ENCODE measurements around the gene C1QB.

C1QB gene

DNA sequence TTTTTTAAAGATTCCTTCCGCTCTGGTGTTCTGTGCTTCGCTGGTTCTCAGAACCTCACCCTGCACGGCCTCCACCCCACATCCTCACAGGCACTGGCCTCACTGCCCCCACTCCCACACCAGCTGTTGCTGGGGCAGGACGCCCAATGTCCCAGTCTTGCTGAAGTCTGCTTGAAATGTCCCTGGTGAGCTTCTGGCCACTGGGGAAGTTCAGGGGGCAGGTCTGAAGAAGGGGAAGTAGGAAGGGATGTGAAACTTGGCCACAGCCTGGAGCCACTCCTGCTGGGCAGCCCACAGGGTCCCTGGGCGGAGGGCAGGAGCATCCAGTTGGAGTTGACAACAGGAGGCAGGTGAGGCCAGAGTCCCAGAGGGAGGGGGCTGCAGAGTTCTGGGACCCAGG is 16.7 kb upstream of the C1QB start, which contains the start of gene C1QA:
C1QA (plus strand) TSS at position 276 of the 400 bp plus-strand sequence. CDS start 989 bp downstream, outside the sequence.
- no peak for DNase-seq

DNA sequence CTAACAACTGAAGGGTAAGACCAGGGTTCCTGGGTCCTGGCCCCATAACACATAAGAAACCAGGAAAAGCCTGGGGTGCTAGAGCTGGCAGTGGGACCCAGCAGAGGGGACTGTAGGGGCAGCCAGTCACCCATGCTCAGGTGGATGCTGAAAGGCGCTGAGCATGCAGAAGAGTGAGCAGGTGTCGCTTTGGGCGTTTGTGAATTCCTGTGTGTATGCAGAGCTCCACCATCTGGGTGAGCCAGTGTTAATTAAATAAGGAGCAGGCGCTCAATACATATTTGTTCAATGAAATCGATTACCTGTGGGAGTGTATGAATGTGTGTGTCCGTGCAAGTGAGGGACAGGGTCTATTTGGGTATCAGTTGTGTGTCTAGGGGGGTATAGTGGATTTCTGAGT is 16.1 kb upstream of the C1QB start:
- DNase-seq: no peak

DNA sequence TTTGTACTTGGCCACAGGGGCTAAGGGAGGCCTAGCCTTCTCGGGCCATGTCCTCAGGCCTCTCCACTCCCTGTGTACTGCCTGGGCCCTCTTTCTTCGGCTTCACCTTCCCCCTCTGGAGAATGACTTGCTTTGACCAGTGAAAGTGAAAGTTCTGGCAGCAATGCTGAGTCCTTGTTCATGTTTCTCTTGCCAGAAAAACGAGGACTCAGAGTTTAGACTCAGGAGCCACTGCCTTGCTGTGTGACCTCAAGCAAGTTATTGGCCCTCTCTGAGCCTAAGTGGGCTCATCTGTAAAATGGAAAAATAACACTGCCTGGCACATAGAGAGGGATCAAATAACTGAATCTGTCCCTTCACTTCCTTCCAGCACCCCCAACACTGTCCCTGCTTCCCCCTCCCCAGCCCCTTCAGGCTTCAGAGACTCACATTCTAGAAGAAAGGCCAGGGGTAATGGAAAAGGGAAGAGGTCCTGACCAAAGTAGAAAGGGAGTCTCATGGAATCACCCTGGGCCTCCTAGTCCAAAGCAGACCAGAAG is 15.1 kb upstream of the C1QB start:
- no peak for DNase-seq

DNA sequence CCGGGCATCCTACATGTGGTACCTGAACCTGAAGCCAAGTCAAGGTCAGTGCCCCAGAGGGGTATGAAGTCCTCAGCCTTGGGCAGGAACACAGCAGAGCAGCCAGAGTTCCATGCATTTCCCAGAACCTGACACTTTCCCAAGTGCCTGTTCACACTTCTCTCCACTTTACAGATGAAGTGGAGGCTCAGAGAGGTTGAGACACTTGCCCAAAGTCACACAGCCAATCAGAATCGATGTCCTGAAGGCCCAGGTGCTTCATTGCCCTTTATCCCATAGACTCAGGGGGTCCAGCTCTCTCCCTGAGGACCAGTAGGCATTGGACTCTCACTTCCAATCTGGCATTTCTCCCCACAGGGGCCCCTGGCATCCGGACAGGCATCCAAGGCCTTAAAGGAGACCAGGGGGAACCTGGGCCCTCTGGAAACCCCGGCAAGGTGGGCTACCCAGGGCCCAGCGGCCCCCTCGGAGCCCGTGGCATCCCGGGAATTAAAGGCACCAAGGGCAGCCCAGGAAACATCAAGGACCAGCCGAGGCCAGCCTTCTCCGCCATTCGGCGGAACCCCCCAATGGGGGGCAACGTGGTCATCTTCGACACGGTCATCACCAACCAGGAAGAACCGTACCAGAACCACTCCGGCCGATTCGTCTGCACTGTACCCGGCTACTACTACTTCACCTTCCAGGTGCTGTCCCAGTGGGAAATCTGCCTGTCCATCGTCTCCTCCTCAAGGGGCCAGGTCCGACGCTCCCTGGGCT is 14.4 kb upstream of the C1QB start:
- DNase-seq: no peak

DNA sequence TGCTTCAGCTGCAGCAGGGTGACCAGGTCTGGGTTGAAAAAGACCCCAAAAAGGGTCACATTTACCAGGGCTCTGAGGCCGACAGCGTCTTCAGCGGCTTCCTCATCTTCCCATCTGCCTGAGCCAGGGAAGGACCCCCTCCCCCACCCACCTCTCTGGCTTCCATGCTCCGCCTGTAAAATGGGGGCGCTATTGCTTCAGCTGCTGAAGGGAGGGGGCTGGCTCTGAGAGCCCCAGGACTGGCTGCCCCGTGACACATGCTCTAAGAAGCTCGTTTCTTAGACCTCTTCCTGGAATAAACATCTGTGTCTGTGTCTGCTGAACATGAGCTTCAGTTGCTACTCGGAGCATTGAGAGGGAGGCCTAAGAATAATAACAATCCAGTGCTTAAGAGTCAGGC is 13.8 kb upstream of the C1QB start:
- no peak for DNase-seq

GRCh38 chr1:22641247-22641646 is 11.8 kb upstream of the C1QB start:
- no peak for DNase-seq

DNA sequence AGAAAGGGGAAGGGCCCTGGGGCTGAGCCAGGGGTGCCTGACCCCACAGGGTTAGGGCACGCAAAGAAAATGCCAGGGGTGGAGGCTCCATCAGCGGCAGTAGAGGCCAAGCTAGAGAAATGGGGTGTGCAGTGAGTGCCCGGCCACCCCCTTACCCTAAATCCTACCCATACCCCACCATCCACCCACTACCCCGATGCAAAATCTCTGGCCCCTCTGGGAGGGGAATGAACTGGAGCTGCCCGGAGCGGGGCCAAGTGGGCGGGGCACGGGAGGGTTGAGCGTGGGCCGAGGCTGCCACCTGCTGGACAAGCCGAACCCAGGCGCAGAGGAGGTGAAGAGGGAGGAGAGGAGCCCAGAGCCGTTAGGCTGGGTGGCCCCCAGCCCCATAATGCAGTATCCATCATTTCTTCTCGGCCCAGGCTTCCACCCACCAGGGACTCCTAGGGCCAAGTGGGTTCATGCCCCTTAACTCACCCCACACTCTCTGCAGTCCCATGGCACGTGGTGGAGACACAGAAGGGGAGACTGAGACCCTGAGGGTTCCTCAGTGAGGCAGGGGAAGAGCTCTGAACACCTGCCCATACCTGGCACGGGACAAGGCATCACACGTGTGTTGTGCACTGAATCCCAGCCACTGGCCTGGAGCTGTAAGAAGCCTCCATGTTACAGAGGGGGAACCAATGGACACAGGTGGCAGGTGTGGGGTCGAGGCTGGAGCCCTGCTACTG is 11.0 kb upstream of the C1QB start:
- peak; percentile 59 for DNase-seq

- no peak for DNase-seq
Observed at GRCh38 chr1:22643381-22643780, 9.7 kb upstream of the C1QB start, which contains the start of gene C1QC. Gene C1QC, plus strand, starts transcription at chr1:22643633. Its CDS starts 391 bp downstream, at chr1:22644024.

DNA sequence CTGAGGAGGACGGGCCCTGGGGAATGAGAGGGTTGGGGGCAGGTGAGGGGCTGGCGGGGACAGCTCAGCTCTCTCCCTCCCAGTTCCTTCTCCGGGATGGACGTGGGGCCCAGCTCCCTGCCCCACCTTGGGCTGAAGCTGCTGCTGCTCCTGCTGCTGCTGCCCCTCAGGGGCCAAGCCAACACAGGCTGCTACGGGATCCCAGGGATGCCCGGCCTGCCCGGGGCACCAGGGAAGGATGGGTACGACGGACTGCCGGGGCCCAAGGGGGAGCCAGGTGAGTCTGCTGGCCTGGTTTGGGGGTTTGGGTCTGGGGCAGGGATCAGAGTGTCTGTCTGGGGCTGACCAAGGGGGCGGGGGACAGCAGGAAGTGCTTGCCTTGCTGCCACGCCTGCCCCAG is 9.1 kb upstream of the C1QB start:
- no peak for DNase-seq

DNA sequence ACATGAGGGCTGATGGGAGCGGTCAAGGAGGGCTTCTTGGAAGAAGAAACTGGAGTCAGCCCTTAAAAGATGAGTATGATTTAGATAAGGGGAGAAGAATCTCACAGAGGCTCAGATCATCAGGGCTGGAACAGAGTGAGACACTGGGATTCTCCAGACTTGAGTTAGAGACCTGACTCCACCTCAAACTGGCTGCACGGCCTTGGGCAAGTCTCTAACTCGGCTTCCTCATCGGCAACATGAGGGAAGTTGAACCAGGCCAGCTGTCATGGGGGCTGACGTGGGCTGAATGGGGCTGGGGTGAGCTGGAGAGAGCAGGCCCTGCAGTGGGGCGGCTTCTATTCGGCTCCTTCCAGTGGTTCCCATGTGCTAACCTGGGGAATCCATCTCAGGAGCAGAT is 7.1 kb upstream of the C1QB start:
- DNase-seq: no peak

DNA sequence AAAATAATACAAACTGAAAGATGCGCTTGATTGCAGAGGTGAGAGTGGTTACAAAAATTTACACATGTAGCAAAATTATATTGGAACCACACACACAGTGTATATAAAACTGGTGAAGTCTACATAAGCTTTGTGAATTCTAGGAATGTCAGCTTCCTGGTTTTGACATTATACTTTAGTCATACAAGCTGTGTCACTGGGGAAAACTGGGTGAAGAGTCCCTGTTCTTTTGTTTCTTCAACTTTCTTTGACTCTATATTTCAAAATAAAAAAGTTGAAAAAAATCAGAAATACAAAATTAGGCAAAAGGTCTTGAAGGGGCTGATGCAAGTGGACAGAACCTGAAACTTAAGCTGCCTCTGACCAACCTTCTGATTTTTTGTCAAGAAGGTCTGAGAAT is 6.7 kb upstream of the C1QB start:
- no peak for DNase-seq

DNA sequence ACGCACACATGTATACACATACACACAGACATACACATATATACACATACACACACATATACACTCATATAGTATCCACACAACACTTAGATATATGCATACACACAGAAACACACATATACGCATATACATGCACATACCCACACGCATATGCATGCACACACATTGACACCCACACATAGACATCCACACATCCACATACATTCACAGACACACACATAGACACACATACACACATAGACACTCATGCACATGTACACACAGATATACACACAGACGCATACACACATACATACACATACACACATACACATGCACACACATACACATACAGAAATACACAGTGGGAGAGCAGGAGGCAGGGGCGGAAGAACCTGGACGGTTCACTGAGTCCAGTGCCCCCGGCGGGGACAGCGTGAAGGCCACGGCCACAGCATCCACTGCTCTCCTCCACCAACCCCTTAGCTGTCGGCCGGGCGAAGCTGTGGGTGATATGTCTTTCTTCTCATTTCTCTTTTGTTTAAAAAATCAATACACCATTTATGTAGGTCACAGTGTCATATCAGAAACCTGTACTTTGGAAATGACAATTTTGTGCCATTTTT is 2.8 kb upstream of the C1QB start:
- no peak for DNase-seq

DNA sequence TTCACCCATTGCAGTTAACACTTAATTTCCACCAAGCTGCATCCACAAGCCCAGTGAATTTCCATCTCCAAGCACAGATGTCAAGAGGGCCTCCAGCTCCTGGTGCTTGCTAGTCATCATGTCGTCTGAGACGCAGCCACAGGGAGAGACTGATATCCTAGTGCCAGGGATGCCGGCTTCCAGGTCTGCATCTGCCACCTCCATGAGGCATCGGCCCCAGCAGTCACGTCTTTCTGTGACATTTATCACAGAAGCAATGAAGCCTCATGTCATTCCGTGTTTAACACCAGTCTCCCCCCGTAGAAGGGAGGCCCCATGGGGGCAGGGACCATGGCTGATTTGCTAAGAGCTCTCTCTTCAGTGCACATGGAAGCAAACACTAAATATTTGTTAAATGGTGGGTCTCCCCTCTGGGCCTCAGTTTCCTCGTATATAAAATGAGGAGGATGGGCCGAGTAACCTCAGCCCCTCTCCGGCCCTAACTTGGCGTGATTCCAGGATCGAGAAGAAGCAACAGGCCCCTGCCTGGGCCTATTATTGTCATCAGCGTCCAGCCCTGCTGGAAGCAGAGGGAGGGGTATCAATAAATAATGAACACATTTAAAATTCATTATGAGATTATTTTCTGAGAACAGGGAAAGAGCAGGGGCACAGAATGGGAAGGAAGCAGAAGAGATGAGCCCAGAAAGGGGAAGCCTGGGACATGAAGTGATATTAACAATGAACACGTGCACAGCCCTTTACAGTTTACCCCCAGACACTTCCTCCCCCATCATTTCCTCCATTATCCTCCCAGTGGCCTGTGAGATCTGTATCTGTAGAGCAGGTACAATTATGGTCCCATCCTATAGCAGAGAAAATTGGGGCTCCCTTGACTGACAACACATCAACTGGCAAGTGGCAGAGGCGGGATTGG is 837 bp upstream of the C1QB start:
- DNase-seq: no peak

DNA sequence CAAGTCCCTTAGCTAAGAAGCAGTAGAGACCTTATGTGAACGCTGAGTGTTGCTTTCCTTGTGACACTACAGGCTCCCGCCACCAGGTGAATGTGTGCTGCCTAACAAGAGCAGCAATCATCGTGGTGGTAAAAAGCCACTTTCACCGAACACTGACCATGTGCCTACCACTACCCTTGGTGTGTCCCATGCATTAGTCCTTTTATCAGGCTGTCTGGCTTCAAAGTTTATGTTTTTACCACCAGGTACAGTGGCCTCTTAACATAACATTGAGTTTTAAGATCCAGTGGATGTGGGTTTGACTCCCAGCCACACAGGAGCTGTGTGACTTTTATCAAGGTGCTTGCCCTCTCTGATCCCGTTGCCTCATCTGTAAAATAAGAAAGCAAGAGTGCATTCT is 1.7 kb downstream of the C1QB start:
- no peak for DNase-seq

DNA sequence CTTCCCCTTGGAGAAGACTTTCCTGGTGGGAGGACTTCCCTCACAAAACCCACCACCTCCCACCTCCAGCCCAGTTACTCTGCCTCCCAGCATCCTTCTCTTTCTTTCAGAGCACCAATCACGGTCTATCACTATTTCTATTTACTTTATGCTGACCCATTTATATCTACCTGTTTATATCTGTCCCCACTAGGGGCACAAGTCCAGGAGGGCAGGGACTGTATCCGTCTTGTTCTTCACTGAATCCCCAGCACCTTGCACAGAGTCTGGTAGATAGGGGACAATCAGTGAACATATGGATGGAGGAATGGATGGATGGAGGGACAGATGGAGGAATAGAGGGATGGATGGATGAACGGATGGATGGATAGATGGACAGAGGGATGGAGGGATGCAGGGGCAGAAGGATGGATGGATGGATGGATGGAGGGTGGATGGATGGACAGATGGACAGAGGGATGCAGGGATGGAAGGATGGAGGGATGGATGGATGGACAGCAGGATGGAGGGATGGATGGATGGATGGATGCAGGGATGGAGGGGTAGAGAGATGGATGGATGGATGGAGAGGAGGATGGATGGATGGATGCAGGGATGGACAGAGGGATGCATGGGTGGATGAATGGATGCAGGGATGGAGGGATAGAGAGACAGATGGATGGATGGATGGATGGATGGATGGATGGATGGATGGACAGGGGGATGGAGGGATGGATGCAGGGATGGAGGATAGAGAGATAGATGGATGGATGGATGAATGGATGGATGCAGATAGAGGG is 5.5 kb downstream of the C1QB start:
- DNase-seq: no peak

DNA sequence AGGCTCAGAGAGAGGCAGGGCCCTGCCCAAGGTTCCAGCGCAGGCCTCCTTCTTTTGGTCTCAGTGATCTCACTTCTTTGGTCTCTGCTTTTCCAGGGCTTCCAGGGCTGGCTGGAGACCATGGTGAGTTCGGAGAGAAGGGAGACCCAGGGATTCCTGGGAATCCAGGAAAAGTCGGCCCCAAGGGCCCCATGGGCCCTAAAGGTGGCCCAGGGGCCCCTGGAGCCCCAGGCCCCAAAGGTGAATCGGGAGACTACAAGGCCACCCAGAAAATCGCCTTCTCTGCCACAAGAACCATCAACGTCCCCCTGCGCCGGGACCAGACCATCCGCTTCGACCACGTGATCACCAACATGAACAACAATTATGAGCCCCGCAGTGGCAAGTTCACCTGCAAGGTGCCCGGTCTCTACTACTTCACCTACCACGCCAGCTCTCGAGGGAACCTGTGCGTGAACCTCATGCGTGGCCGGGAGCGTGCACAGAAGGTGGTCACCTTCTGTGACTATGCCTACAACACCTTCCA is 7.7 kb downstream of the C1QB start:
- DNase-seq: no peak

GRCh38 chr1:22661880-22662279 is 8.8 kb downstream of the C1QB start:
- no peak for DNase-seq

- DNase-seq: no peak
Observed at GRCh38 chr1:22662318-22662717, 9.3 kb downstream of the C1QB start.

GRCh38 chr1:22662986-22663408 is 10.0 kb downstream of the C1QB start:
- no peak for DNase-seq

- no peak for DNase-seq
Observed at GRCh38 chr1:22665752-22666151, 12.7 kb downstream of the C1QB start.

DNA sequence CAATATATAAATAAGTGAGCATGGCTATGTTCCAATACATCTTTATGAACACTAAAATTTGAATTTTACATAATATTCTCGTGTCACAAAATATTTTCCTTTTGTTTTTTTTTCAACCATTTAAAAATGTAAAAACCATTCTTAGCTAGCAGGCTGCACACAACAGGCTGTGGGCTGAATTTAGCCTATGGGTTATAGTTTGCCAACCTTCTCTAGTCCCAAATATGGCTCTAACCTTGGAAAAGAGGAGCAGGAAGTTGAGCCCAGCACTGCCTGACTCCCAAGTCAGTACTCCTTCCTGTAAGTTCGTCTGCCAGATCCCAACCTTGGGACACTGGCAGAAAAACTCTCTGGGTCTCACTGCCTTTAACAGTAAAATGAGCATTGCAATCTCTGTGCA is 13.4 kb downstream of the C1QB start:
- DNase-seq: no peak
